ENCODE measurements around the gene FAM209B. TPM values are rescaled to one million over a fixed set of nuclear protein-coding genes. Genes with fewer than 3 reads are reported as not detected.

The FAM209B gene
- total RNA-seq, 1 experiment from 2014 or later, result not detected

DNA sequence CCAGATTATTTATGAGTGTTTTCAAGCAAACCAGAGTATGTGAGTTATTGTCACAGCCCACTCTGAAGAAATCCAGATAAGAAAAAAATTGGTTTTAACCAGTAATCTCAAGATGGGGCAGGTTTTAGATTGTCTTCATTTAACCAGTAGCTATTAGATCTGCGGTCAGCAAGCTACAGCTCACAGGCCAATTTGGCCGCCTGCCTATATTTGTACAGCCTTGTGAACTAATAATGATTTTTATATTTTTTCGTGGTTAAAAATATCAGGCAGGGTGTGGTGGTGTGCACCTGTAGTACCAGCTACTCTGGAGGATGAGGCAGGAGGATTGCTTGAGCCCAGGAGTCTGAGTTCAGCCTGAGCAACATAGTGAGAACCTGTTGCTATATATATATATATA is 5.0 kb downstream of the FAM209B start:
- DNase-seq (ENCODE audit: low read depth), result no peak

DNA sequence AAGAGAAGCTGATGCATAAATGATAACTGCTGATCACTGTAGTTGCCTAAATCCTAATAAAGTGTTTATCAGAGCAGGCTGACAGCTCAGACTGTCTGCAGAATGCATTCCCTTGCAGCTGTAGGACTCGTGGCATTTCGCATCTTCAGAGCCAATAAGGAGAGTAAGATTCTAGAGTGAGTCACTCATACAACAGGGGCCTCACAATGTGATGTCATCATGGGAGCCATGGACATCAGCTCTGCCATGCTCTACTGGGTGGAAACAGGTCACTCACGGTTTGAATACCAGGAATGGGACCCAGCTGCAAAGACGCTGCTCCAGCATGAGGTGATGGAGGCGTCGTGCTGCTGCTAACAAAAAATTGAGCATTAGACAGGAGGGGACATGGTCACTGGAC is 7.4 kb downstream of the FAM209B start:
- DNase-seq (ENCODE audit: low read depth), result peak; percentile 15

DNA sequence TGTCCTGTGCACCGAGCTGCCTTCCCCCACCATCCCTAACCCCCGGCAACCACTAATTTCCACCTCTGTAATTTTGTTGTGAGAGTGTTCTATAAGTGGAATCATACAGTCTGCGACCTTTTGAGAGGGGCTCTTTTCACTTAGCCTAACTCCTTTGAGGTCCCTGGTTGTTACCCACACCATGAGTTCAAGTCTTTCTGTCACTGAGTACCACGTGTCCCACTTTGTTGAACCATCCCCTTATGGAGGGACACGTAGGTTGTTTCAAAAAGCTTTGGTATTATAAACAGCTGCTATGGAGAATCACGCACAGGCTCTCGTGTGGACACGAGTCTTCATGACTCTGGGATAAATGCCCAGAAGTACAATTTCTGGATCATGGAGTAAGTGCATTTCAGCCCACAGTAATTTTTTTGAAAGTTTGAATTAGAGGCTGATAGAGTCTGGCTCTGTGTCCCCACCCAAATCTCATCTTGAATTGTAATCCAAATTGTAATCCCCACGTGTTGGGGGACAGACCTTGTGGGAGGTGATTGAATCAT is 9.5 kb downstream of the FAM209B start:
- DNase-seq (ENCODE audit: low read depth), result no peak

DNA sequence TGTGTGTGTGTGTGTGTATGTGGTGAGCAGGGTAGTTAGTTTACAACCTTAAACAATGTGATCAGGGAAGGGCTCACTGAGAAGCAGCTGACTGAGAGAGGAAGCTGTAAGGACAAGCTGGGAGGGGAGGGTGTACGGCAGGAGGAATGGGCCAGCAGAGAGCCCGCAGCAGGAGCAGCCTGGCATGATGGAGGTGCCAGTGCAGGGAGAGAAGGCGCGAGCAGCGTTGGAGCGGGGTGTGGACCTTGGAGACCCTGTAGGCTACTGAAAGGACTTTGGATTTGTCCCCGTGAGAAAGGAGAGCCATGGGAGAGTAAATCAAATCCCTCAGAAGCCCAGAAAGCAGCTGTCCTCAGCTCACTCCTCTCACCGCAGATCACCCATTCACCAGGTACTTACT is 18.5 kb downstream of the FAM209B start:
- DNase-seq (ENCODE audit: low read depth), result no peak

DNA sequence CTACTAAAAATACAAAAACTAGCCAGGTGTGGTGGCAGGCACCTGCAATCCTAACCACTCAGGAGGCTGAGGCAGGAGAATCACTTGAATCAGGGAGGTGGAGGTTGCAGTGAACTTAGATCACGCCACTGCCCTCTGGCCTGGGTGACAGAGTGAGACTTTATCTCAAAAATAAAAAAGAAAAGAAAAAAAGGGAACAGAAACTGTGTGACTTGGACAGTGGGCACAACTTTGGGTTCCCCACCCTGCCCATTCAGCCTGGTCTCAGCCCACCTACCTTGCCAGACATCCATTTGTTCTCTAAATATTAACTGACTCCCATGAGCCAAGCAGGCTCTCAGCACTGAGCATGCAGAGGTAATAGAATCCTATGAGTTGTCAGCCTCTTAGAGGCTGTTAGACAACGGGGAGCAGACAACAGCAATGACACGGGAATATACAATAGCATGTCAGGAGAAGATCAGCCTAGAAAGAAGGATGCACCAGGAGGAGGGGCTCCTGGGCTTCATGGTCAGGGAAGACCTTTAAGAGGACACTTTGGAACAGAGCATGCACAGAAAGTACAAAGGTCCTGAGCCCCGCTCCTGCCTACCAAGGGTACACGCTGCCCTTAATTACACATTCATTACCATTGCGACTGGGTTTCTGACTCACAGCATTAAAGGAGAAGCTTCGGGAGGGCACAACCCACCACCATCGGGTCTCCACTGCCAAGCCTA is 20.0 kb downstream of the FAM209B start:
- no peak for DNase-seq (ENCODE audit: low read depth)

DNA sequence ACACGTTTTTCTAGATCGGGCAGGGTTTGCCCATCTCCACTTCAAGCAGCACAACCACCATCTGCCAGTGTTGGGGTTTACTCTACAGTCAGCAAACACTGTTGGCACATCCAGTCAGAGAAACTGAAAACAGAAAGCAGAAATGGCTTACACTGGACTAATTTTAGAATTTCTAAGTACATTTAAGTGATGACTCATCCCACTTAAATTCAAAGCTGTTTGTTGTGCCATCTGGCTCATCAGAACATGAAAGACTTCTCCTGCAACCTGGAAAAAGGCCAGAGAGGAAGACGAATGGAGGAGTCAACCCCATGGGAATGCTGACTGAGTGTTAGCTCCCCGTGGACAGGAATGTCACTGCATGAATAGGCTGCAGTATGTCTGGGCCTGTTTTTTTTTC is 21.8 kb downstream of the FAM209B start:
- DNase-seq (ENCODE audit: low read depth), result peak; percentile 94

DNA sequence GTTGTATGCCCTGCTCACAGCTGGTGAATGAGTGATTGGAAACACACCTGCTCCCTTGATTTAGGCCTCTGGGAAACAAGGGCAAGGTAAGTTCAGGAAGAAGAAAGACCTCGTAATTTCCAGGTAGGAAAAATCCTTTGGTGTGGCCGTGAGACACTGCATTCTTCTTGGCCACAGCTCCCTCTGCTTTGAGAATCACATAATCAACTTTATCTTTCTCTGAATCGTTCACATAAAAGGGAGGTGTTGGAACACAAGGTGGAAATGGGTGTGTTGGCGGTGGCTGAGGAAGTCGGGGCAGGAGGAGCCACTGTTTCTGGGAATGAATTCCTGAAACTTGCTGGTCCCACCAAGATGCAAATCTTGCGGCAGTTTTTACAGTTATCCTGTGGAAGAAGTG is 25.9 kb downstream of the FAM209B start:
- no peak for DNase-seq (ENCODE audit: low read depth)

DNA sequence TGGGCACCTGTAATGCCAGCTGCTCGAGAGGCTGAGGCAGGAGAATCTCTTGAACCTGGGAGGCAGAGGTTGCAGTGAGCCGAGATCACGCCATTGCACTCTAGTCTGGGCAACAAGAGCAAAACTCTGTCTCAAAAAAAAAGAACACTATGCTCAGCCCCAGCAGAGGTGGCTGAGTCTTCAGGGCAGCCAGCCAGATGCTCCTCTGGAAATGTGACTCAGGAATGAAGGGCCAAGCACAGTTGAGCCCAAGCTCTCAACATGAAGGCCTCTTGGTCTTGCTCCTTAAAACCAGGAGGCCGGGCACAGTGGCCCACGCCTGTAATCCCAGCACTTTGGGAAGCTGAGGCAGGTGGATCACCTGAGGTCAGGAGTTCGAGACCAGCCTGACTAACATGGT is 31.5 kb downstream of the FAM209B start:
- peak; percentile 25 for DNase-seq (ENCODE audit: low read depth)

DNA sequence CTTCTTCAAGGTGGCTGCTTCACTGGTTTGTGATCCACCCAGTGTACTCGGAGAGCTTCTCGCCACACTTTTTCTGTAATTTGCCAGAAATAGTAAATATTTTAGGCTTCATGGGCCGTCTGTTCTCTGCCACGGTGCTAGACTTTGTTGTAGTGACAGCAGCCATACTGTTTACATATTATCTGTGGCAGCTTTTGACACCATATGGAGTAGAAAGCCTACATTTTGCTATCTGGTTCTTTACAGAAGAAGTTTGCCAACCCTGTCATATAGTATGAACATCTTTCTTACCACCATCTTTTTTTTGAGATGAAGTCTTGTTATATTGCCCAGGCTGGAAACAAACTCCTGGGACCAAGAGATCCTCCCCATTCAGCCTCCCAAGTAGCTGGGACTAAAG is 32.5 kb downstream of the FAM209B start:
- no peak for DNase-seq (ENCODE audit: low read depth)

DNA sequence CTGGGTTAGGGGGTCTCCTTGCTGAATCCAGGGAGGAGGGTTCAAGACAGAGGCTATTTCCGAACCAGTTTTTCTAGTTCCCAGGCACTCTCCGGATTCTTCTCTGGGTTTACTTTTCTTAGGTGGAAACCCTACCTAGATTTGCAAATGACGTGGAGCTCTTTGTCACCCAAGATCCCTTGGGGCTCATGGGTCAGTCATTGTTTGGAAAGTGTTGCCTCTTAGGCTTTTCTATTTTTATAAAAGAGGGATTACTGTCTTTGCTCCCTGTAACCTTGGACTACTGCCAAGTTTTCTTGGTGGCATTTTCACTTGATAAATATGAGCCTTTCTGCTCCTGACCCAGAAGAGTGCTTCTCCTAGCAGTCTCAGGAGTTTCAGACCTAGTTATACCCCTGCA is 33.6 kb downstream of the FAM209B start:
- no peak for DNase-seq (ENCODE audit: low read depth)

DNA sequence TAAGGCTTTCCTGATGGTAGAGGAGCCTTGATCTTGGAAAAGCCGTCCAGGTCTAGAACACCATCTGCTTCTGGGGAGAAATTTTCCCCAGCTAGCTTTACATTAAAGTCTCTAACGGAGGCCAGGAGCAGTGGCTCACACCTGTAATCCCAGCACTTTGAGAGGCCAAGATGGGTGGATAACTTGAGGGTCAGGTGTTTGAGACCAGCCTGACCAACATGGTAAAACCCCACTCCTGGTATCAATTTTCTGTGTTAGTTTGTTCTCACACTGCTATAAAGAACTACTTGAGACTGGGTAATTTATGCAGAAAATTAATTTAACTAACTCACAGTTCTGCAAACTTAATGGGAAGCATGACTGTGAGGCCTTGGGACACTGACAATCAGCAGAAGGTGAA is 37.8 kb downstream of the FAM209B start:
- DNase-seq (ENCODE audit: low read depth), result no peak

DNA sequence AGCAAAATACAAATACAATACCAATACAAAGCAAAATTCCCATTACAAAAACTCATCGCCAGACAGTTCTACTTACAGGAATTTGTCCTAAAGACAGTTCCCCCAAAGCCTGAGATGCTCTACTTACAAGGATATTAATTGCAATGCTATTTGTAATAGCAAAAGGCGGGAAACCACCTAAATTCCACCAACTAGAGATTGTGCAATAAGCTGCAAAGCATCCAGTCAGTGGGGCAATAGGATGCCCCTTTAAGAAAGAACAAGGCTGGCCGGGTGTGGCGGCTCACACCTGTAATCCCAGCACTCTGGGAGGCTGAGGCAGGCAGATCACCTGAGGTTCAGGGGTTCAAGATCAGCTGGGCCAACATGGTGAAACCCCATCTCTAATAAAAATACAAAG is 39.1 kb downstream of the FAM209B start:
- no peak for DNase-seq (ENCODE audit: low read depth)

DNA sequence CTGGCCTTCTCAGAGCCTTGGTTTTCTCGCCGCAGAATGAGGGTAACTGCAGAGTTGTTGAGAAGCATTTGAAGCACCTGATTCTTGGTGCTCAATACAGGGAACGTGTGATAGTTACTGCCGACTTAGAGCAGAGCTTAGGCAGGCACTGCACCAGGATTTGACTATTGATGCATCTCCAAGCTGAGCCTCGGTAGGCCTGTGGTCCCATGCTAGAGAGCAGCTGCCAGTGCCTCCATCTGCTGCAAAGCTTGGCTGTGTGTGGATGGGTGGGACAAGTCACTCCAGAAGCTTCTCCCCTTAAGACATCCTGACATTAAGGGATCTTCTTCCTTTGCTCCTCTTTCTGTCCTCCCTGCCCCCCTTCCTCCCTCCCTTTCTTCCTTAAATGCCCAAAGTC is 40.9 kb downstream of the FAM209B start:
- DNase-seq (ENCODE audit: low read depth), result no peak

DNA sequence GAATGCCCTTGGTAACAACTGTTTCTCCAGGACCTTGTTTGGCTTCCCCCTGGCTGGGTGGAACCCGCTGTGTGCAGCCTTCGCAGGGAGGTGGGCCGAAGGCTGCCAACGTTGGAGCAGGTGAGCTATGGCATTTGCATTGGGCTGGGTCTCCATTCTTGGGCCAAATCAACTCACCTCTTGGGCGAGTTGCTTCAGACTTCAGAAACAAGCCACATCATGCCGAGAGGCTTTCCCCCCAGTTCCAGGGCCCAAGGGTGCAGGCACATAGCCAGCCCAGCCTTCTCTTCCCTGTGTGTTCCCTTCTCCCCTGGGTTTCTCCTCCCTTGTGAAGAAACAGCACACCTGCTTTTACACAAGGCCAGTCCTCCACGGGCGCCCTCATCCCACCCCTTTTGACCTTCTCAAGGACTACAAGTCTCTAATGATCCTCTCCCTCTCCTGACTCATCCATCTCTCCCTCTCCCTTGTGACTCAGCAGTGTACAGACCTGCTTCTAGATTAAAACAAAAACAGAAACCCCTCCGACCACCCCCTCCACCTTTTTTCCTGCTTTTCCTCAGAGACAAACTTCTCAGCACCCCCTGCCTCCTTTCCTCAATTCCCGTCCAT is 41.6 kb downstream of the FAM209B start:
- peak; percentile 28 for DNase-seq (ENCODE audit: low read depth)

DNA sequence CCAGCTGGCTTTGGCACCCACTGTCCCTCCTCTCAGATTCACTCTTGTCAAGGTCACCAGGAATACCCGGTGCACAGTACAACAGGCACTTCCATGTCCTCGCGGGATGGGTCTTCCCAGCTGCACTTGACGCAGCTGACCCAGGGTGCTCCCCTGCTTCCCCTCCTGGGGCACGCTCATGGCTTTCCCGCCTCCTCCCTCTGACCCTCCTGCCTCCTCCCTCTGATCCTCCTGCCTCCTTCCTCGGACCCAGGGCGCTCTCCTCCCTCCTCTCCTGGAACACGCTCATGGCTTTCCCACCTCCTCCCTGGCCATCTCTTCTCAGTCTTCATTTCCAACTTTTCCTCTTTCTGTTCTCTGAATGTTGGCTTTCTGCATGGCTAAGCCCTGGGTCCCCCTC is 42.1 kb downstream of the FAM209B start:
- no peak for DNase-seq (ENCODE audit: low read depth)

DNA sequence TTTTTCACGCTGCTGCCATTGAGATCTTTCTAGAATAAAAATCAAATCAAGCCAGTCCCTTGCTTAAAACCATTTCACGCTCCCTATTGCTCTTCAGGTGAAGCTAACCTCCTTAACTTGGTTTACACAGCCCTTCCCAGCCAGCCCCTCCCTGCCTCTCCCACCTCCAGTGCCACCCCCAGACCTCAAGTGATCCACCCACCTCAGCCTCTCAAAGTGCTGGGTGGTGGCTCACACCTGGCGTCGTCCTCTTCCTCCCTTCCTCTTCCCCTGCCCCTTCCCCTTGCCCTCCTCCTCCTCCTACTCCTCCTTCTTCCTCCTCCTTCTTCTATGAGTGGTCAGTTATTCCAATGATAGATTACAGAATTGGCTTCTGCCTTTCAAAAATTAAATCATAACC is 42.9 kb downstream of the FAM209B start:
- no peak for DNase-seq (ENCODE audit: low read depth)

DNA sequence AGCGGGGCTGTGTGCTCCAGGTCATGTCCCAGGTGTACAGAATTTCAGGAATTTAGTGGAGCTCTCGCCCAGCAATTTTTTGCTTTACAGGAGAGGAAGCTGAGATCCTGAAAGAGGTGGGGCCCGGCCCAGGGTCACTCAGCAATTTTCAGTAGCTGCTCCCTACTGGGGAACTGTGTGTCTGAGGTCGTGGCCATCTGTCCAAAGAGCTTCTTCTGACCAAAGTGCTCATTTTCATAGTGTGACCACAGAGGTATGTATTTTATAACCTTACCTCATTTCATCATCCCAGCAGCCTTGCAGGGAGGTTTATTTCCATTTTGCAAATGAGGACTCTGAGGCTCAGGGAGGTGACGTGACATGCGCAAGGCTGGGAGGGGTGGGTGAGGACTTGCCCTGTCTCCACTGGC is 46.3 kb downstream of the FAM209B start:
- no peak for DNase-seq (ENCODE audit: low read depth)

DNA sequence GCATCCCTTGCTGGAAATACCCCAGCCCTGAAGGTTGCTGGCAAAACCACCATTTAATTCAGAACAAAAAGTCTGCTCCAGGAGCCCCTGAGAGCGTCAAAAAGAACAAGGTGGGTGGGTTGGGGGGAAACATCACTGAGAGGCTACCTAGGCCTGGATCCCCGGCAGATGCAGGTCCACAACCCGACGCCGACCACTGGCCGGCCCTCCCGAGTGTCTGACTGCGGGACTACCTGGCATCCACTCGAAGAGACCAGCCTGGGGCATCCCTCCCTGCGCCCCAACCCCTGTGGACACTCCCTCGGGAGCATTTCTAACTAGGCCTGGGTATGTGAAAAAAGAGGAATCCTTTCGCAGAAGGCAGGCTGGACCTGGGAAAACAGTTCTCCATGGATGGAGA is 47.2 kb downstream of the FAM209B start:
- no peak for DNase-seq (ENCODE audit: low read depth)

DNA sequence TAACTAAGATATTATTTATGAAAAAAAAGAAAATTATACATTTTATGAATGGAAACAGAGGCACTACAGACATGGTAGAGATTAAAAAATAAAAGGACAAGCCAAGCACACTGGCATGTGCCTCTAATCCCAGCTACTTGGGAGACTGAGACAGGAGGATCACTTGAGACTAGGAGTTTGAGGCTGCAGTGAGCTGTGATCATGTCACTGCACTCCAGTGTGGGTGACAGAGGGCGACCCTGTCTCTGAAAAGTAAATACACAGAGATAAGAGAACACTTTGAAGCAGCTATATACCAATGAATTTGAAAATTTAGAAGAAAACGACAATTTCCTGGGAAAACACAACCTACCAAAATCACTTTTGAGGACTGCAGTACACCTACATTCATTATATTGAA is 48.7 kb downstream of the FAM209B start:
- no peak for DNase-seq (ENCODE audit: low read depth)

DNA sequence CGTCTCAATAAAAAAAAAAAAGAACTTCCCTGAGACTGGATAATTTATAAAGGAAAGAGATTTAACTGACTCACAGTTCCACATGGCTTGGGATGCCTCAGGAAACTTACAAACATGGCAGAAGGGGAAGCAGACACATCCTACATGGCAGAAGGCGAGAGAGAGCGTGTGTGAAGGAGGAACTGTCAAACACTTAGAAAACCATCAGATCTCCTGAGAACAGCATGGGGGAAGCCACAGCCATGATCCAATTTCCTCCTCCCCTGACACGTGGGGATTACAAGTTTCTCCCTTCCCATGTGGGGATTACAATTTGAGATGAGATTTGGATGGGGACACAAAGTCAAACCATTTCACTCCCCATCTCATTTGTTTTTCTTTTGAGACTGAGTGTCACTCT is 49.5 kb downstream of the FAM209B start:
- DNase-seq (ENCODE audit: low read depth), result no peak

DNA sequence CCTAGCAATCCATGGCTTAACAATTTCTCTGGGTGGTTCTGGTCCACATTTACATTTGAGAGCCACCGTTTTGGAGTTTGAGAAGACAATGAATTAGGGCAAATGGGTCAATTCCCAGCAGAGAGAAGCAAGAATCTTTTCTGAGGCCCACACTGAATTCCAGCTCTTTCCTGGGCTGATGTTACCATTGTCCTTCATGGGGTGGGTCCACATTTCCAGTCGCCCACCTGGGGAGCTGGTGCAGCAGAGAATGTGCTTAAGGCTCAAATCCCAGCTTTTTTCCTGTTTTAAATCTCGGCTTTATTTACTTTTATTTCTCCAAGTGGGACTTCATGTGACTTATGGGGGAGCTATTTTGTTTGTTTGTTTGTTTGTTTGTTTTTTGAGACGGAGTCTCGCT is 51.9 kb downstream of the FAM209B start:
- DNase-seq (ENCODE audit: low read depth), result no peak

Measured in HT1080 (cell line).